HG03442 (cell line): ENCODE results near the gene HUNK.
"Not testable (repeated sequence)": the region's sequence is repeated elsewhere in the genome, so short reads cannot be mapped to it uniquely, and the experiment has no call there.

Experiments
- ATAC-seq: cut with Tn5 transposase; IDR thresholded peaks from one replicate; pipeline ENCODE4 v1.9.1; 2021; ENCODE audit warnings: mild to moderate bottlenecking, moderate library complexity; ENCODE audit not compliant: unreplicated experiment

HUNK gene

DNA sequence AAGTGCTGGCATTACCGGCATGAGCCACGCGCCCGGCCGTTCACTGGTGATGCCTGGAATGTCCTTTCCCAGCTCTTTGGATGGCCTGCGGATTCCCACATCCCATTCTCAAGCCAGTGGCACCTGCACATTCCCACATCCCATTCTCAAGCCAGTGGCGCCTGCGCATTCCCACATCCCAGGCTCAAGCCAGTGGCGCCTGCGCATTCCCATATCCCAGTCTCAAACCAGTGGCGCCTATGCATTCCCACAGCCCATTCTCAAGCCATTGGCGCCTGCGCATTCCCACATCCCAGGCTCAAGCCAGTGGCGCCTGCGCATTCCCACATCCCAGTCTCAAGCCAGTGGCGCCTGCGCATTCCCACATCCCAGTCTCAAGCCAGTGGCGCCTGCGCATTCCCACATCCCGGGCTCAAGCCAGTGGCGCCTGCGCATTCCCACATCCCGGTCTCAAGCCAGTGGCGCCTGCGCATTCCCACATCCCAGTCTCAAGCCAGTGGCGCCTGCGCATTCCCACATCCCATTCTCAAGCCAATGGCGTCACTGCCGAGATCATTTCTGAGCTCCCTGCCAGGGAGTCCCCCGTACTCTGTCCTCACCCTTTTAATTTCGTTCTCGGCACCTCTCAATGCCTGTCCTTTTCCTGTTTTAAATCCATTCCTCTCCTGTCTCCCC is 74.2 kb downstream of the HUNK start:
- not testable (repeated sequence) for ATAC-seq

DNA sequence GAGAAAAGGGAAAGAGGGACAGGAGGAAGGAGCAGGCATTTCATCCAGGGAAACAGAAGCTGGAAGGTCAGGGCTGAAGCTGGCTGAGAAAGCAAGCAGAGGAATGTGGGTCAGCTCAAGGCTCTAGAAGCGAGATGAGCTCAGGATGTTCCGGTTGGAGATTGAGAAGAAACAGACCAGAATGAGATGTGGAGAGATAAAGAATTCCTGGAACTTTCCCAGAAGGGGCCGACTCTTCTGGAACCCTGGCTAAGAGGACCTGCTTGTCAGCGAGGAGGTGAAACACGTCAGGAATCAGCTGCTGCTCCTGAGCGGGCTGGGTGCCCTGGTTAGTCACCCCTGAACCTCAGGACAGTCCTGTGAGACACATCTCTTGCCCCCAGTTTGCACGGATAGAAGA is 75.9 kb downstream of the HUNK start:
- ATAC-seq = no peak

GRCh38 chr21:31952828-31953227 is 80.0 kb downstream of the HUNK start:
- no peak for ATAC-seq

GRCh38 chr21:31957631-31958030 is 84.8 kb downstream of the HUNK start:
- ATAC-seq = no peak

- no peak for ATAC-seq
These were observed 87.1 kb downstream of the HUNK start for GRCh38 chr21:31959881-31960280.

DNA sequence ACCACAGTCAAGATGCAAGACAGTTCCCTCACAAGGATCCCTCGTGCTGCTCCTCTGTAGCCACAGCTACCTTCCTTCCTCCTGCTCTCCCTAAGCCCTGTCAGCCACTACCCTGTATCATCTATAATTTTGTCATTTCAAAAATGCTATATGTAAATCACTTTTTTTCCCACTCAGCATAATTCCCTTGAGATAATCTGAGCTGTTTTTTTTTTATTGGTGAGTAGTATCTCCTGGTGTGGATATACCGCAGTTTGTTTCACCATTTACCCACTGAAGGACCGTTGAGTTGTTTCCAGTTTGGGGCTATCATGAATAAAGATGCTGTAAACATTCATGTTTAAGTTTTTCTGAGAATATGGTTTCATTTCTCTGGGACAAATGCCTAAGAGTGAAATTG is 88.2 kb downstream of the HUNK start:
- ATAC-seq = no peak

- ATAC-seq = no peak
These were observed 88.9 kb downstream of the HUNK start for GRCh38 chr21:31961704-31962103.

GRCh38 chr21:31964692-31965091 is 91.9 kb downstream of the HUNK start:
- ATAC-seq = no peak

DNA sequence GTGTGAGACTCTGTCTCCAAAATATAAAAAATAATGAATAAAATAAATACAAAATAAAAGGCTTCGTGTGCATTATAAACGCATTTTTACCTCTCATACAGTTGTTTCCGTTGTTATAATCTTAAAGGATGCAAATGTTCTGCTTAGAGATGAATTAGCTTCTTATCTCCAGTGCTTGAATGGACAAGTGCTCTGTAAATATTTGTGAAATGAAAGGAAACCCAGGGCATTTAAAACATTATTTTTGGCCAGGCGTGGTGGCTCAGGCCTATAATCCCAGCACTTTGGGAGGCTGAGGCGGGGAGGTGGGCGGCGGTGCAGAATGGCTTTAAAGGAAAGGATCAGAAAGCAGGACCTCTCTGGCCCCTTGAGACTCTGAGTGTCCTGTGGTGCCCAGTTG is 94.5 kb downstream of the HUNK start:
- no peak for ATAC-seq

DNA sequence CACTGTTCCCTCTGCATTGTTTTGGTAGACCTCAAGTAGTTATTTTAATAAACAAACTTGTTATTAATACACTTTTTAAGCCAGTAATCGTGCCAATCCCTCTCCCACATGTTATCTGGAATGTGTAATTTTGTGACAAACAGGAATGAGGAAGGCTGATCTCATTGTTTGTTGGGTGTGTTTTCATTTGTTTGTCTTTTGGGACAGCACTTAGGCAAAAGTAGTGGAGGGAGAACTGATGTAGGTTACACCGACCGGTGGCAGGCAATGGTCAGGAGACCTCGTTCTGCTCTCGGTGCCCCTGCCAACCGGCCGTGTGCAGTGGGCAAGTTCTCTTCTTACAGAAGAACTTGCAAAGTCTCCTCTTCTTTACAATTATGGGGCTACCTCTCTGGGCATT is 99.8 kb downstream of the HUNK start:
- no peak for ATAC-seq

- ATAC-seq = no peak
These were observed 100.7 kb downstream of the HUNK start for GRCh38 chr21:31973402-31973944.

DNA sequence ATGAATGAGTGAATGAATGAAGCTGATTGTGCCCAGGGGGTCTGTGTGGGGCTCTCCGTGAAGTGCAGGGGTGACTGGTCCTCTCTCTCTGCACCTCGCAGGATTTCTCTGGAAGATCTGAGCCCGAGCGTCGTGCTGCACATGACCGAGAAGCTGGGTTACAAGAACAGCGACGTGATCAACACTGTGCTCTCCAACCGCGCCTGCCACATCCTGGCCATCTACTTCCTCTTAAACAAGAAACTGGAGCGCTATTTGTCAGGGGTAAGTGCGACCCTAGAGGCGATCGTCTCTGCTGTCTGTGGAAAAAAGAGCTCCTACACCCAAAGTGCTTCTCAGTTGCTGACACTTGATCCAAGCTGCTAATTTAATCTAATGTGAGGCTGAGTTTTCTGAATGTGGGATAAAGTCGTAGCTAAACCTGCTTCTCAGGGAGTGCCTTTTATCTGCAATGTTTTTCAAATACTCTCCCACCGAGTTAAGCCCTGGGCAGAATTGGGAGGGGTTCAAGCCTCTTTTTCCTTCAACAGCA is 101.7 kb downstream of the HUNK start:
- no peak for ATAC-seq

DNA sequence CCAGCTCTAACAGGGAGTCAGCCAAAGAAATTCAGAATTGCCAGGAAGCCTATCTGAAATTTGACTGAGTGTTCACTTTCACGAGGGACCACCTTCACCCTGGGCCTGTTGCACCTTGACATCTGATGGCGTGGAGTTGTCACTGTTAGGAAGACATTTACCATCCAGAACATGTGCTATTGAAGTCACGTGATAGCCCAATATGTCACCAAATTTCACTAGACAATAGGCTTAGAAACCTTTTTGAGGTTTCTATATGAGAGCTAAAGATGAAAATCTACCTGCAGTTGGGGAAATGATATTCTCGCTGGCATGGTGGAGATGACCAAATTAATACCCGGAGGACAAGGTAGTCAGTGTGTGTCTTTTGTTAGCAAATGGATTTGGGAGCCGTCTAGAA is 102.7 kb downstream of the HUNK start:
- ATAC-seq = no peak

DNA sequence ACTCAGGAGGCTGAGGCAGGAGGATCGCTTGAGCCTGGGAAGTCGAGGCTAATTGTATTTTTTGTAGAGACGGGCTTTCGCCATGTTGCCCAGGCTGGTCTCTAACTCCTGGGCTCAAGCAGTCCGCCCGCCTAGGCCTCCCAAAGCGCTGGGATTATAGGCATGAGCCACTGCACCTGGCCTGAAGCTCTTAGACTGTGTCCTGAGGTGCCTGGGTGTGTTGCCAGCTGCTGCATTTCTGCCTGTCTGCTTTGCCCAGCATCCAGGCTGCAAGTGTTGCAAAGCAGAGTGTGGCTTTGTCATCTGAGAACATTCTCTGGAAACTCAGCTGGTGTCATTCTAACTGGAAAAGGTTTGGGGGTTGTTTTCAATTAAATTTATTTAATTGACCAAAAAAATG is 105.0 kb downstream of the HUNK start:
- no peak for ATAC-seq

DNA sequence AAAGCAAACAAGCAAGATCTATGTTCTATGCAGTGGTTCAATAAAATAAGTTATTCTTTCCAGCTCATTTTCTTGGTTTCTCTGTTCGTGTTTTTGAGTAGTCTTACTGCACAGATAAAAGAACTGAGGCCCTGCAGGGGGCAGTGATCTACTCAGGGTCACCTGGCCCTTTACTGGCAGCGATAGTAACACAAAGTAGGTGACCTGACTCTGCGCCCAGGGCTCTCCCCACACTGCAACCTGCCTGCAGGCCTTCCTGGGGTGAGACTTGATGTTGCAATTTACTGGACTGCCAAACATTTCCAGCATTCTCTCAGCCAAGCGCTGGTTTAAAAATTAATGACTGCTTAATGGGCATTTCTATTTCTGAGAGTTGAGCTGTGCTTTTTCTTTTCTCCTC is 110.3 kb downstream of the HUNK start:
- no peak for ATAC-seq

DNA sequence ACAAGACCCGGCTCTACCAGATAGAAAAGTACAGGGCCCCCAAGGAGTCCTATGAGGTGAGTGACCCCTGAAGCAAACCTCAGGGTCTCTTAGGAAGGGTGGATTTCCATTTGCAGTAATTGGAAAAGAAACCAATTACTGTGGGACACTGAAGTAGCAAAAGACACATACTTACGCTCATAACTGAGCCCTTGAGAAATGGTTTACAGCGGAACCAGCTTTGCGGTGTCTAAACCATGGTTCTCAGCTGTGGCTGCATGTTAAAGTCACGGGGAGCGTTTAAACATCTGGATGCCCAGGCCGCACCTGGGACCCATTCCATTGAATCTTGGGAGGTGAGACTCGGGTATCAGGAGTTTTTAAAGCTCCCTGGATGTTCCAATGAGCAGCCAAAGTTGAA is 110.7 kb downstream of the HUNK start:
- ATAC-seq = no peak

- no peak for ATAC-seq
These were observed 112.6 kb downstream of the HUNK start for GRCh38 chr21:31985398-31985797.

GRCh38 chr21:31986035-31986856 is 113.4 kb downstream of the HUNK start:
- no peak for ATAC-seq

GRCh38 chr21:31987696-31988095 is 114.9 kb downstream of the HUNK start:
- ATAC-seq = no peak

- no peak for ATAC-seq
These were observed 115.9 kb downstream of the HUNK start for GRCh38 chr21:31988492-31989290.
